NCI-H446 treated with DMSO at 0.1 percent for 48 hours (cell line): ENCODE measurements around the gene SH3RF1.

Experiments
- DNase-seq: peaks from one replicate; lab custom pipeline; 2025; lab: John Stamatoyannopoulos, UW

The SH3RF1 gene

DNA sequence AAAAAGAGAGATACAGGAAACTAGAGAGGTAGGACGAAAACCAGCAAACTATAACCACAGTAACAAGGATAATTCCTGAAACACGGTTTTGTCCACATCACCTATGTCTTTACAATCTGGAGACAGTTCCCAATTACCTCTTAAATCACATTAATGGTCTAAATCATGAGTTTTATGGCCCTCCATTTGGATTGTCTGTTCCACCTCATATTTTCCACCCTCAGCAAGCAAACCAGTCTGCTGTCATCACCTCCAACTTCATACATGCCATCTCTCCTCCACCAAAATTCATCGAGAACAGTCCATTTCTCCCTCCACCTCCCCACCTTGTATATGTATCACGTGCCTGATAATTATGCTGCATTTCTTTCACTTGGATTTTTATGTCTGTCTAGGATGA is 107.3 kb downstream of the SH3RF1 start:
- DNase-seq: no peak

DNA sequence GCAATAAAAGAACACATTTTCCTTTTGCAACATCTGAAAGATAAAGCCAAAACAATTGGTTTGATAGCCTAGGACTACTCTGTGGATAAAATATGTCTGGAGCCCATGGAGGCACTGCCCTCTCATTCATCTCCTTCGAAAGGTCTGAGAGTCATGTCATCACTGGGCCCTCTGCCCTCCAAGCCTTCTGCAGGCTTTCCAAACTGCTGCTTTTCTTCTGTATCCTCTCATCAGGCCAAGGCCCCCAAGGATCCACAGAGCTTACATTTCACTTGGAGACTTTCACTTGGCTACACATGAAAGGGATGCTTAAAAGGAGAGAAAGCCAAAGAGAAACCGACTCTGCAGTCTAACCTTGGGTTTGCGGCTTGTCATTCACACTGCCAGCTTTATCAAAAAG is 109.9 kb downstream of the SH3RF1 start:
- no peak for DNase-seq

DNA sequence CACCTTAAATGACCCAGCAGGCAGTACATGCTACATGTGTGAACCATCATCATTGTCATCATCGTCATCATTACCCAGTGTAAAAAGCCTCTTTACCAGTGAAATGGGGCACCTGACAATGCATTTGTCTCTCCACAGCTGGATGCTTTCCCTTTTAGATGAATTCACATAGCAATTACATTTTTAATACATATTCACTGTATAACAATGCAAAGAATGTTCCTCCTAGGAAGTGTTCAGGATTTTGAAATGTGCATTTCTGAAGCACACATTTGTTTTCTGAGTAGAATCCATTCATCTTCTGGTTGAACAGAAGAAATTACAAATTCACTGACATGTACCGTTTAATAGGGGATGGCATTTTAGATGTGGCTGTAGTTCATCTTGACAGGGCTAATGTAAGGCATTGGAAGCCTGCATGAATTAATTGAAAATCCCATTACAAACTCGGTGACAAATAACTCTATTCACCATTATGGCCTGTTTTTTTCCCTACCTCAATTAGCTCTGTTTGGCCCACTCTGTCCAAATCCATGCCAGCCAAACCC is 111.1 kb downstream of the SH3RF1 start:
- DNase-seq: no peak

DNA sequence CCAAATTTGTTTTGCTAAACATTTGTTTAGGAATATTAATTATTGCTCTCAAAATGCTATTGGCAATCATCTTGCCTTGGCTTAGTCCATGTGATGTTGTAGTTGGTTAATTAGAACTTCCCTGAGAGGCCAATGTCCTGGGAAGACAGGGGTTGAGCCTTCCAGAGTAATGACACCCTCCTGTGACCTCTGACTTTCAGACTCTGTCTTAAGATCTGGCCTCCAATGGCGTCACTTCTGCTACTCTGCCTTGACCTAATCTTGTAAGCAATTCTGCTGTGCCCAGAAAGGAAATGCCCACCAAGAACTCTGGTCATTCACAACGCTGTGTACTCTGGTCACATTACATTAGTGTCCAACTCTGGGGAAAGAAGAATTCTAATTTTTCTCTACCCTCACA is 111.9 kb downstream of the SH3RF1 start:
- DNase-seq: no peak

DNA sequence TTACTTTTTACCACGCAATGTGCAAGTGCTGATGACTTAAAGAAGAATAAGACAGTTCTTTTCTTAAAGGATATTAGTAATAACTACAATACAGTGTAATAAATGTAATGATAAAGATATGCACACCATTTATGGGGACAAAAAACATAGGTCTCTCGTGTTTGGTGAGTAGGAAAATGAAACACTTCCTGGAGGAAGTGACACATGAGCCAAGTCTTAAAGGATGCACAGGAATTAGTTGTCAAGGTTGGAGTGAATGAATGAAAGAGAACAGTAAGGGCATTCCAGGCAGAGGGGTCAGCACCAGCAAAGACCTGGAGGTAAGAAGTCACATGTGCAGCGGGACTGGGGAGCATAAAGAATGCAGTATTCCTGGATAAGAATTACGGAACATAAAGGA is 112.7 kb downstream of the SH3RF1 start:
- DNase-seq: no peak

DNA sequence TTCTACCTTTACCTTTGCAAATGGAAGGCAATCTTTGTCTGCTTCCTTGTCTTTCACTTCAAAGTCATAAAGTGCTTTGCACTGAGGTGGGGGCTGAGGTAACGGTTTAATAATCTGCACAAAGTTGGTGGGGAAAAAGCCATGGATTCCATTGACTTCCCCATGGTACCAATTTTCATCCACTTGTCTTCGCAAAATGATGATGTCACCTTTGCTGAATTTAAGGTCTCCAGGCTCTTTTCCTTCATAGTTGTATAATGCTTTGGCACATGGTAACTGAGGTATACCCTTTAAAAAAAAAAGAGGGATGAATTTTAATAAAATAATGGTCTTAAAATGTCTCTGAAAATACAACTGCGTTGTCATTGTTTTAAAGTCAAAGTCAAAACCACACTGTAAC is 114.4 kb downstream of the SH3RF1 start:
- DNase-seq: no peak

DNA sequence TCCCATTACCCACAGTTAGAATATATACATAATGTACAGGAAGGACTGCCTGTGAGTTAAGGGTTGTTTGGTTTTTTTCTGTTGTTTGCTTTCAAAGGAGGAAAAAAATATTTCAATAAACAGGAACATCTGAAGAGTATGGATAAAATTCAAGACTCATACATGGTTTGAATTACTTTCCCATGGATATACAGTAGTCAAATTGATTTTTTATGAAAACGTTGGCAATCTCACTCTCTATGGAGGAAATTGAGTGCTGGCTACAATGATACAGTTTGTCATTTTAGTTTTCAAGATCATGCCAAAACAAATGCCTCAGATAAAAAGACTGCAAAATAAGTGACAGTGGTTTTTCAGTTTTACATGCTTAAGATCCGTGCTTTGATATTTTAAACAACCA is 116.6 kb downstream of the SH3RF1 start:
- DNase-seq: no peak

DNA sequence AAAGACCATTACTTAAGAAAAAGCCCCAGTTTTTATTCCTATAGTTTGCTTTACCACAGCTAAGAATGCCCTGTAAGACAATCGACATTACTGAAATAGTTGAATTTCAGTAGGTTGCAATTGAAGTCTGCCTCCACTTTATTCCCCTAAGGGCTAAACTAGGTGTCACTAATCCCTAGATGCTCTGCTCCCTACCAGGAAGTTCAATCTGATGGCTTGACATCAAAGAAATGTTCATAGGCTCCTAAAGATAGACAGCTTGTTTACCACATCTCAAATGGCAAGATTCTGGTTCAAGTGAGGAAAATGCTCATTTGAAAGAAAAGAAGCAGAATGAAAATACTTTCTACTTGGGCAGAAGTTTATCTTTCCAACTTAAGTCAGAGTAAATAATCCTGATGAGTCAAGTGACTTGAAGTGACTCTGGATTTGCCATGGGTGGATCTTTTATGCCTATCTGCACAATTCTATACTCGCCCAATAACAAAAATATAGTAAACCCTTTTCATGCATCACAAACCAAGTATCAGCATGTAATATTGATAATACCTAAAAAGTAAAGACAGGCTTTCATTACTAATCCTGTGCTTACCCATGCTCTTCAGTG is 117.2 kb downstream of the SH3RF1 start:
- DNase-seq: no peak

DNA sequence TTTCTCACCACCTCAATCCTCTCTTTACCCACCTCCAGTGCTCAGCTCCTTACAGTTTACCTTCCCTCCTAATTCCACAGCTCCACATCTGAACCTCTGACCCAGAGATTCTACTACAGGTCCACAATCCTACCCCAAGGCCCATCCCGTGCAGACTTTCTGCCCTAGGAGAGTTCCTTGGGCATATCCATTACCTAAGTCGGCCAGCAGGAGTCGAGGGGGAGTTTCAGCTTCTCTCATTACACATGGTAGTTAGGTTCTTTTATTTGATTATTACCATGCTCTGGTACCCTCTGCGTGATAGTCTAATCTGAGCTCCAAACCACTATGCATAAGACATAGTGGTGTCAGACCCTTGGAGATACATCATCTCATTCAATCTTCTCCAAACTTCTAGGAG is 117.9 kb downstream of the SH3RF1 start:
- DNase-seq: no peak

DNA sequence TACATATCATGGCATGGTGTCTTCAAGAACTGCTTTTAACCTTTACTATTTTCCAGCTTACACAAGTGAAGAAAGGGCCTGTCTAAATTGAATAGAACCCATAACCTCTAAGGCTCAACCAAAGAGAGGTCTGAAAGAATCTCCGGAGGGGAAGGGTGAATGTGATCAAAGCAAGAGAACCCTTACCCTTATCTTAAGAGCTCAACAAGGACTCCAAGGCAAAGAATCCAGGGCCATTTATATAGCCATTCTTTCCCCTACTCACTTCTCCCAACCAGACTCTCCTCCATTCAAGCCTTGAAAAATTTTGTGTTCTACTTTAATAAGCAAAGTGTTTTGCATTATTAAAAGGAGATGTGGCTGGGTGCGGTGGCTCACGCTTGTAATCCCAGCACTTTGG is 118.7 kb downstream of the SH3RF1 start:
- DNase-seq: no peak

DNA sequence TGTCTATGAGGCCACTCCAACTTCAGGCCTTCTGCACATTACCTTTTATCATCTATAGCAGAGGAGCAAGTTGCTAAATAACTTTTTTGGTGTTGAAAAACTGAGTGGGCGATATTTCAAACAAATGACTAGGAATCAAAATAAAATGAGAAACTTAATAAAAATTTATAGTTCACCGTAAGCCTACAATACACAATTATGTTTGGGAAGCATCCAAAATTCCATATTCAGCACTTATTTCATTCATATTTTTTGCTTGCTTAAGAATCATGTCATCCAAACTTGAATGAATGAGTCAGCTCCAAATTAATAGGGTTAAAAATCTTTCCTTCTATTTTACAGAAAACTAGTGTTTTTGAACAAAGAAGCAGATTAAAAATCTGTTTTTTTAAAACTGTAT is 119.1 kb downstream of the SH3RF1 start:
- DNase-seq: no peak

DNA sequence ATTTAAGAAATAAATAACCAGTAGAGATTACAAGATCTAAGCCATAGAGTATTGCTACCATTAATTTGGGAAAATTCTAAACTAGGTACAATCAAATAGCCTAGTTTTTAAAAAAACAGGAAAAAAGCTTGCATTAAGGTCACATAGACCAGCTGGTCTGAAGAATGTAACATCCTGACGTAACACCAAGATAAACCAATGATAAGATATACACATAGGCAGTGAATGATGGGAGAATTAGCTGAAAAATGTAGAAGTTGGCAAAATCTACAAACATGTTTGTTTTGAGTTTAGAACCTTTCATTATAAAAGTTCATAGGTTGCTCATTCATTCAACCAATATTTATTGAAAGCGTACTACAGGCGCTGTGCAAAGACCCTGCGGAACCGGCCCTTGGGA is 120.0 kb downstream of the SH3RF1 start:
- no peak for DNase-seq

DNA sequence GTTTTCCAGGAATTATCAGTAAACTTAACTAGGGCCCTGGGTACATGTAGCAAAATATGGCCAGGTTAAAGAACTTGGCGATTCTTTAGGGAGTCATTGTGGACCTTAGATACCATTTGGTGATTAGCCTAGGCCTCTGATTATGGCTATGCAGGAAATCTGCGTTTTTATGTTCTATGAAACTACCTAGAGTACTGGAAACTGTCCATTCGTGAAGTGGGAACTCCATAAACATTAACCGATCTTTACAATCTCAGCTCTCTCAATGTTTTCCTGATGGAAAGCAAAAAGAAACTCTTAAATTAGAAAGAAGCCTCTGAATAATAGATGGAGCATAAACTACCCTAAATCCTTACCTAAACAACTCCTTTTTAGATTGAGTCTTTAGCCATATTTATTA is 121.9 kb downstream of the SH3RF1 start:
- no peak for DNase-seq

DNA sequence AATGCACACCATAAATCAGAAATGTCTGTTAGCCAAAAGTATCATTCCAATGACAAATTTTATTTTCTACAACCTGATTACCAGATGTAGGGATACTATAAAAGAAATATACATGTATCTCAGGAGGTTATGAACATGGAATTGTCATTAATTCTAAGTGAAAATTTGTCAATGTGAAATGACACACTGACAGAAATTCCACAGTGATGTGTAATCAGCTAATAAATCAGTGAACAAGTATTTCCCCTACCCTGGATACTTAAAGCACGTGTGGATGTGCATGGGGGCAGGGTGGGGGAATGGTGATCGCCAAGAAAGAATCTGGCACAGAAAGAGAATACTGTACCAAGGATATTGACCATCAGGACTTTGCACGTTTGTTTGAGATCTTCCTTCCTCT is 123.6 kb downstream of the SH3RF1 start:
- DNase-seq: no peak

DNA sequence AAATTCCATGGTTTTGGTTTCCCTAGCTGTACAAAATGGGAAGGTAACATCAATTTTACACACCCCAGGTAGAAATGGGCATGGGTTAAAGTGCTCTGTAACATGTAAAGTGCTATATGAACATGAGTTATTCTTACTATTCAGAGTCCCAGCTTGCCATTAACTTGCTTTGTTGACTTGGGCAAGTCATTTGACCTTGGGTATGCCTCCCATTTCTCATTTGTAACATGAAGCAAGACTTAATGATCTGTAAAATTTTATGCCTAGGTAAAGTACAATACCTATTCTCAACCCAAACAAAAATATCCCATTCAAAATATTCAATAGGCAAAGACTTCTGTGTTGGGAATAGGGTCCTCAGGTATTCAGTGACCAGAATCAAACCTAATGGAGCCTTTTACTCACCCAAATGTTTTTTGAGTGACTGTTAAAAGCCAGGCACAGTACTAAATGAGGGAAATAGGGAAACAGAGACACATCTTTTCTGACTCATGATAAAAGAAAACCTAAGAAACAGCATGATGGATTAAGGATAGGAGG is 126.6 kb downstream of the SH3RF1 start:
- DNase-seq: no peak

DNA sequence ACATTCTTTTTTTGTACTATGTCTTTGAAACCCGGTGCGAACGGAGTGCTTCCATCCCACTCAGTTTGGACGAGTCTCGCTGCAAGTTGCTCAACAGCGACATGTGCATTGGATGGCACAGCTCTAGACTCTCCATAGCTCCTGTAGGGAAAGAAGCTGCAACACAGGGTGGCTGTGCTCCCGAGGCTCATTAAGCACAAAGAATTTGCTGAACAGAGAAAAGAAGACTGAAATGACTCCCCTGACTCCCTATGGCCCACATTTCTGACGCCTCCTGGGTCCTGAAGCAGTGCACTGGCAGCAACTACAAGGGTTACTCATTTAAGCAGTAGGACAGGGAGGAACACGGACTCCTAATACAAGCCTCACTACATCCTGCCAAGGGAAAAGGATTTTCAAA is 127.4 kb downstream of the SH3RF1 start:
- DNase-seq: no peak

DNA sequence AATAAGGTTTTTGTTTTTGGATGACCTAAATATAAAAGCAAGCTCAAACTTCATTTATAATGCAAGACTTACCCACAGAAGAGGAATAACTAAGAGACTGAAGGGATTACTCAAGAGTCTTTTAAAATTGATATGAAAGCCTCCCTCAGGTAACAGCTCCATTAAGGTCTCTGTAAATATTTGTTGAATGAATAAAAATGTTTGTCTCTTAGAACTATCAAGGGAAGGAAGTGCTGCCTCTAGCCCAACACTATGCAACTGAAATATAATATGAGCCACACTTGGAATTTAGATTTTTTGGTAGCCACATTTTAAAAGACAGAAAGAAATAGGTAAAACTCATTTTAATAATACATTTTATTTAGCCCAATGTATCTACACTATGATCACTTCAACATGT is 127.8 kb downstream of the SH3RF1 start:
- DNase-seq: no peak

DNA sequence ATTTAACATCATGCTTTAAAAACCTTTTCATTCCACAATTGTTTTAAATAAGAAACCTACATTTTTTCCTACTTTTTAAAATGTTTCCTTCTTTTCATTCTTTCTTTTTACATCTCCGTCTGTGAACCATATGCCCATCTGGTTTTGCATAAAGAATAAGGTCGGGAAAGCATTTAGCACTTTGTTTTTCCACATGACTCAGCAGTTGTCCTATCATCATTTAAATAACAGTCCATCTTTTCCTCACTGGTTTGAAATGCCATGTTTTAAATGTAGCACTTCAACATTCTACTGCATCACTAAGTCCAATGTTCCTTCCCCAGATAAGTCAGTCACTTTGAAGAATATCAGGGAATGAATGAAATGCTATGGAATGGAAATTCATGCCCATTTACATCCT is 128.4 kb downstream of the SH3RF1 start:
- no peak for DNase-seq

DNA sequence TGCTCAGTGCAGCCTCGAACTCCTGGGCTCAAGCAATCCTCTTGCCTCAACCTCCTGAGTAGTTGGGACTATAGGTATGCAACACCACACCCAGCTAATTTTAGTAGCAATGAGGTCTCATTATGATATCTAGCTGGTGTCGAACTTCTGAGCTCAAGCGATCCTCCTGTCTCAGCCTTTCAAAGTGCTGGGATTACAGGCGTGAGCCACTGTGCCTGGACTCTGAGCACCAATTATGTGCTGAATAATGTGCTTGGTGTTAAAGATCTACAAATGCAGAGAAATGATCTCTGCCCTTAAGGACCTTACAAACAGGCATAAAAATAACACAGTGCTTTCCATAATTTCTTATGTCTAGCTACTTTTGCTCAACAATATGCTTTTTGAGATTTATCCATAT is 131.7 kb downstream of the SH3RF1 start:
- DNase-seq: no peak

DNA sequence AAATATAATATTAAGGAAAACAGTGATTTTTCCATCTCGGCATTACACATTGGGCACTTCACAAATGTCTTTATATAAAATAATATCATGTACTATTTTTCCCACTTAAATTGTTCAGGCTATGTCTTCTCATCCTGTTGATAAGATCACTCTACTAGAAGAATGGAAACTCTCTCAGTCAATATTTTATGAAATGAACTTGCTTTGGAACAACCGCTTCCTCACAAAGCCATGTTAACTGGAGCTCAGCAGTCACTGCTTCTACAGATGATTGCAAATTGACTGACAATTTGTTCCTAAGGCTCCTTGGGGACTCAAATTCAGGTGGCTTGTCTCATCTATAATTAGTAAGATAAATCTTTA is 133.2 kb downstream of the SH3RF1 start:
- no peak for DNase-seq

DNA sequence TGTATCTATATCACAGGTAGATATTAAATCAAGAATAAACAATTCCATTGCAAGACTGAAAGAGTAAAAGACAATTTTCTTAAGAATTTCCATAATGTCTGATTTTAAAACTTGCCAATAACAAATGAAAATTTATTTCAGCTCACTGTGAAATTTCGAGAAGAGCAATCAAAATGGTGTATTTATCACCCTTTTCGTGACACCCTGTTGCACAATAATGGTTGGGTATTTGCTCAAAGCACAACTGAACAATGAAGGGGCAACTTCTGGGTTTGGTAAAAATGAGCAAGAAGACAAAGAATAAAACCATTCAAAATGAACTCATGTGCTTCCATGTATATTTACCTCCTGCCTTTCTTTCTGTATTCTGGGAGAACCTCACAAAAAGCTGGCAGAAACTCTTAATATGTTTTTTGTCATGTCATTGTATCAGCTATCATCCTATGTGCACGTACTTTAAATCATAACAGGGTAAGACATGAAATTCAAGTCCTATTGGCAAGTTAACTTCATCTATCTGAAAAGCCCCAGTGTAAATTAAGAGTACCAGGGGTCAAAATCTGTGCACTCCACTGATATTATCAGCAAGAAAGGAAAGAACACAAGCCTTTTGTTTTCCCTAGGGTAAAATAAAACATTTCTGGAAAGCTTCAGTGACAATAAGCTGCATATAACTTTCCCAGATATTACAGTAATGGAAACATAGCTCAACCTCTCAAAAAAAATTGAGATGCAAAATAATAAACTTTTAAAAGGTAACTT is 133.8 kb downstream of the SH3RF1 start:
- DNase-seq: no peak

DNA sequence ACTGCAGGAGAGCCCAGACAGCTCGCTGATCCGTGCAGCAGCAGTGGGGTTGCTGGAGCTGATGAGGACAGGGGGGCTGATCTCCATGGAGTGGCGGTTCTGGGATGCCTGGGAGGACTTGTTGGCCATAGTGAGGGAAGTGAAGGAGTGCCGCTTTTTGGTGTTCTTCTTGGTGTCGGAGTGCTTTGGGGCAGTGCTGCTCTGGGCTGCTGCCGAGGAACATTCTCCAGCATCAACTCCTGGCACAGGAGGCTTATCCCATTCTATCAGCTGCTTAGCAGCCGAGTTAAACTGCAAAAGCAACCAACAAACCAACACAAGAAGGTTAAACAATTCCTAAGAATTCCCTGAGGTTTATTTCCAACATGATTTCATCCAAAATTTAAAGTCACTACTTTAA is 134.4 kb downstream of the SH3RF1 start:
- DNase-seq: no peak

DNA sequence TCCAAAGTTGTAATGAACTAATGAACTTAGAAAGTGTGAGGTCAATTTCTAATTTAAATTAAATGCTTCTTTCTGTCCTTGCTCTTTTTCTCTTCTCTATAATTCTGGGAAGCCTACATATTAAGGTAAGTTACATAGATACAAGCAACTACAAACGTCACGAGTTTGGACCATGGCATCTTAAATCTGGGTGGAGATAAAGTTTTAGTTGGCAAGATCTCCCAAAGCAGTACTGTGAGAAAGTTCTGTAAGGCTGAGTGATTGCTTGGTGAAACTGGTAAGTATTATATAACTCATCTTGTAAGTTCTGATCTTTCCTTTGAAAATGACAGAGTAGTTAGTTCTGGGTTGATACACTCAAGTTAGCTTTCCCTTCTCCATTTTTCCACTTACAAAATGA is 135.0 kb downstream of the SH3RF1 start:
- DNase-seq: no peak

DNA sequence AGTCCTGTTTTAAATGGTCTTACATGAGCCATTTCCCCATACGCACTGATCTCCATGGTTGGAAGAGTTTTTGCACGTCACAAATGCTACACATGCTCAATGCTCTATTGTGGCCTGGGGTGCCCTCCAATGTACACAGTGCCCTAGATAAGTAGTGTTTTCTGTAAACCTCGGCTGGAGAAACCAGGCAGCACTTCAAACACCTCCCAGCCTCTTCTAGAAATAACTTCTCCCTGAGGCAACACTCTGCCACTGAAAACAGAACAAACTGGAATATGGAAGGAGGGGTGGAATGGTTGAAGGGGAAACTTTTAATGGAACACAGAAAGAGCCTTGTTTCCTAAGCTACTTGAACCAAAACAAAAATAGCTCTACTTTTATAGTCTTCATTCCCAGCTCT is 136.8 kb downstream of the SH3RF1 start:
- DNase-seq: no peak
